Activated B cell treated with CpG ODN at 0.5 μM for 24 hours (primary cell): ENCODE results near the gene LMTK3. TPM values are rescaled to one million over a fixed set of nuclear protein-coding genes. Genes with fewer than 3 reads are reported as not detected.
"Not testable (repeated sequence)": the region's sequence is repeated elsewhere in the genome, so short reads cannot be mapped to it uniquely, and the experiment has no call there.

Experiments
- ATAC-seq: fragments of 200-7000 bp; cut with Tn5 transposase; one replicate; pipeline ENCODE4 v1.10.0; 2021; ENCODE audit warnings: low read depth, mild to moderate bottlenecking, moderate library complexity
- CTCF ChIA-PET: fragments of 350-600 bp; sonication (Branson Sonifier 250); formaldehyde crosslinking; loops from one replicate; lab custom pipeline; 2021; ENCODE audit warnings: antibody characterized with exemption; lab: Charles Lee
- POLR2A ChIA-PET: fragments of 350-600 bp; sonication (Branson Sonifier 250); formaldehyde crosslinking; loops from one replicate; lab custom pipeline; 2021; ENCODE audit warnings: antibody characterized with exemption; lab: Charles Lee
- DNase-seq: peaks from one replicate; pipeline ENCODE4 v3.0.0; 2022
- H3K27ac Mint-ChIP-seq: one replicate; pipeline ENCODE4 v1.8.0; 2020; ENCODE audit warnings: mixed read lengths
- H3K27me3 Mint-ChIP-seq: one replicate; pipeline ENCODE4 v1.8.0; 2021; ENCODE audit warnings: mixed read lengths
- H3K36me3 Mint-ChIP-seq: one replicate; pipeline ENCODE4 v1.8.0; 2021; ENCODE audit warnings: low read depth, mixed read lengths
- H3K4me1 Mint-ChIP-seq: one replicate; pipeline ENCODE4 v1.8.0; 2021; ENCODE audit warnings: mixed read lengths
- H3K4me3 Mint-ChIP-seq: one replicate; pipeline ENCODE4 v1.8.0; 2020; ENCODE audit warnings: mild to moderate bottlenecking, mixed read lengths
- H3K9me3 Mint-ChIP-seq: one replicate; pipeline ENCODE4 v1.8.0; 2020; ENCODE audit warnings: mixed read lengths
- CTCF ChIP-seq: fragments of 200-600 bp; IDR thresholded peaks from one replicate; pipeline ENCODE4 v1.8.0; 2022; ENCODE audit warnings: antibody characterized with exemption, mild to moderate bottlenecking
- intact Hi-C: fragments of 100-400 bp; cut with micrococcal nuclease; formaldehyde crosslinking; loops from one replicate; pipeline ENCODE4 v1.15.1; 2024
- total RNA-seq: library from RNA; stranded (reverse); gene quantifications from 2 replicates; pipeline ENCODE4 v1.2.3, GENCODE V29; 2022

LMTK3 gene
- total RNA-seq, 1 donor from 2014 or later = 0.60 TPM

DNA sequence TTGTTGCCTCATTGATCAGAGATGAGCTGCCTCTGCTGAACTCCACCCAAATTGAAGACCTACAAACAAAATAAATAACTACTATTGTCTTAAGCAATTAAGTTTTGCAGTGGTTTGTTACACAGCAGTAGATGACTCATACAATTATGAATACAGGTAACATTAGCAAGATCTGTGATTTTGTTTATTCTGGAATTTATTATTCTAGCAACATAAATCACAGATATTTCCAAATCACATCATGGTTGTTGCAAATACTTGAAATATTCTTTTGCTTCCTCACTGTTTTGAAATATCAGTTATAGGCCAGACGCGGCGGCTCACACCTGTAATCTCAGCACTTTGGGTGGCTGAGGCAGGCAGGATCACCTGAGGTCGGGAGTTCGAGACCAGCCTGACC lies 13.1 kb upstream of the LMTK3 start:
- ChIA-PET POLR2A (no interaction called here), CTCF (no interaction called here)
- H3K4me3 Mint-ChIP-seq = no peak overlapping the region

GRCh38 chr19:48524221-48524620 lies 12.6 kb upstream of the LMTK3 start:
- TF ChIP-seq CTCF = no peak
- ChIA-PET POLR2A (no interaction called here), CTCF (interaction anchor here (0.7 kb wide), 1 partner anchor 34 kb away, joined by 3 read pairs; no protein-coding TSS in a partner anchor)
- Mint-ChIP-seq H3K27me3 (peaks cover 19% of the 10 kb centered on the region), H3K4me1 (no peaks in the 10 kb centered on the region), H3K4me3 (no peak overlapping the region), H3K9me3 (peaks cover 17% of the 10 kb centered on the region), H3K27ac (no peak overlapping the region), H3K36me3 (peaks cover 2% of the 10 kb centered on the region)
- ATAC-seq = no peak
- intact Hi-C loops = no loop called here
- DNase-seq = no peak

More for the DNA sequence above, 13.1 kb upstream of the LMTK3 start:
- DNase-seq = no peak
- Mint-ChIP-seq H3K4me1 (no peaks in the 10 kb centered on the region), H3K9me3 (peaks cover 19% of the 10 kb centered on the region), H3K27me3 (peaks cover 19% of the 10 kb centered on the region), H3K36me3 (peaks cover 2% of the 10 kb centered on the region), H3K27ac (no peak overlapping the region)
- intact Hi-C loops = no loop called here
- TF ChIP-seq CTCF = no peak
- no peak for ATAC-seq

GRCh38 chr19:48520134-48520533 lies 8.5 kb upstream of the LMTK3 start:
- no peak overlapping the region for H3K4me3 Mint-ChIP-seq
- intact Hi-C loops = no loop called here
- ATAC-seq = no peak
- CTCF ChIA-PET = no interaction called here
- H3K27ac Mint-ChIP-seq = no peak overlapping the region
- peaks cover 5% of the 10 kb centered on the region for H3K9me3 Mint-ChIP-seq
- H3K27me3 Mint-ChIP-seq = peaks cover 16% of the 10 kb centered on the region
- H3K36me3 Mint-ChIP-seq = peaks cover 2% of the 10 kb centered on the region
- POLR2A ChIA-PET = no interaction called here
- DNase-seq = no peak
- TF ChIP-seq CTCF = no peak
- H3K4me1 Mint-ChIP-seq = no peaks in the 10 kb centered on the region

- H3K27ac Mint-ChIP-seq, H3K4me3 Mint-ChIP-seq, POLR2A ChIA-PET, CTCF ChIA-PET, H3K9me3 Mint-ChIP-seq, ATAC-seq, DNase-seq, H3K36me3 Mint-ChIP-seq, H3K4me1 Mint-ChIP-seq: not testable (repeated sequence)
- intact Hi-C loops = loop anchor here (10.0 kb wide), 1 partner anchor 315 kb away; the partner anchor contains the start of gene HSD17B14
- peaks cover 14% of the 10 kb centered on the region for H3K27me3 Mint-ChIP-seq
These were observed 7.8 kb upstream of the LMTK3 start for GRCh38 chr19:48519426-48519825.

- no peak overlapping the region for H3K4me3 Mint-ChIP-seq
- POLR2A ChIA-PET = interaction anchor here (0.6 kb wide), 1 partner anchor 91 kb away, joined by 4 read pairs; no protein-coding TSS in a partner anchor
- no peak for DNase-seq
- no peaks in the 10 kb centered on the region for H3K9me3 Mint-ChIP-seq
- CTCF ChIA-PET = no interaction called here
- H3K27ac Mint-ChIP-seq = no peak overlapping the region
- no peaks in the 10 kb centered on the region for H3K36me3 Mint-ChIP-seq
- no peak for ATAC-seq
- peaks cover 6% of the 10 kb centered on the region for H3K4me1 Mint-ChIP-seq
- peaks cover 7% of the 10 kb centered on the region for H3K27me3 Mint-ChIP-seq
- intact Hi-C loops = loop anchor here (10.0 kb wide), 1 partner anchor 317 kb away; the partner anchor contains the start of gene HSD17B14
- TF ChIP-seq CTCF = no peak
These were observed 6.6 kb upstream of the LMTK3 start for GRCh38 chr19:48518207-48518606.

- intact Hi-C loops = loop anchor here (10.0 kb wide), 1 partner anchor 318 kb away; the partner anchor contains the start of gene HSD17B14
- DNase-seq = no peak
- no peak for ATAC-seq
- Mint-ChIP-seq H3K4me1 (peaks cover 6% of the 10 kb centered on the region), H3K9me3 (no peaks in the 10 kb centered on the region), H3K27me3 (peaks cover 4% of the 10 kb centered on the region), H3K4me3 (no peak overlapping the region), H3K27ac (no peak overlapping the region), H3K36me3 (no peaks in the 10 kb centered on the region)
- no peak for TF ChIP-seq CTCF
- POLR2A ChIA-PET = no interaction called here
- CTCF ChIA-PET = no interaction called here
These were observed 4.9 kb upstream of the LMTK3 start for GRCh38 chr19:48516536-48516935.
